Measurements from ENCODE around the gene VSIG10L2.

DNA sequence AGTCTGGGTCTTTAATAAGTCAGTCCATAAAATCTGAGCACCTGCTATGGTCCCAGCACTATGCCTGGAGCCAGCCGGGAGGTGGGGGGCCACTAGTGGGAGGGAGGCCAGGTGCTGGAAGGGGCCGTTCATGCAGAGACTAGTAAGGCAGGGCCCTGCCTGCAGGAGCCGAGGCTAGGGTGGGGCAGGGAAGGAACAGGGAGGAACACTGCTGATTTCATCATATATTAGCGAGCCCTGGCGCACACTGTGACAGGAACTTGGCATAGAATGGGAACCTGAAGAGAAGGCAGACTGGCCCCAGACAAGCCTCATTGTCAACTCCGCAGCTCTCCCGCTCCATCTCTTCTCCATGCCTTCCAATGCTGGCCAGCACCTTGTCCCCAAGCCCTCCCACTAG lies 7.1 kb downstream of the VSIG10L2 start:
- TF ChIP-seq EZH2 (IDR thresholded peaks at IDR 0.05; ENCODE audit: borderline replicate concordance, low read depth, low read length, poor library complexity, severe bottlenecking), result no peak
- TF ChIP-seq, protein P1, sequence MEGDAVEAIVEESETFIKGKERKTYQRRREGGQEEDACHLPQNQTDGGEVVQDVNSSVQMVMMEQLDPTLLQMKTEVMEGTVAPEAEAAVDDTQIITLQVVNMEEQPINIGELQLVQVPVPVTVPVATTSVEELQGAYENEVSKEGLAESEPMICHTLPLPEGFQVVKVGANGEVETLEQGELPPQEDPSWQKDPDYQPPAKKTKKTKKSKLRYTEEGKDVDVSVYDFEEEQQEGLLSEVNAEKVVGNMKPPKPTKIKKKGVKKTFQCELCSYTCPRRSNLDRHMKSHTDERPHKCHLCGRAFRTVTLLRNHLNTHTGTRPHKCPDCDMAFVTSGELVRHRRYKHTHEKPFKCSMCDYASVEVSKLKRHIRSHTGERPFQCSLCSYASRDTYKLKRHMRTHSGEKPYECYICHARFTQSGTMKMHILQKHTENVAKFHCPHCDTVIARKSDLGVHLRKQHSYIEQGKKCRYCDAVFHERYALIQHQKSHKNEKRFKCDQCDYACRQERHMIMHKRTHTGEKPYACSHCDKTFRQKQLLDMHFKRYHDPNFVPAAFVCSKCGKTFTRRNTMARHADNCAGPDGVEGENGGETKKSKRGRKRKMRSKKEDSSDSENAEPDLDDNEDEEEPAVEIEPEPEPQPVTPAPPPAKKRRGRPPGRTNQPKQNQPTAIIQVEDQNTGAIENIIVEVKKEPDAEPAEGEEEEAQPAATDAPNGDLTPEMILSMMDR (conservative IDR thresholded peaks at IDR 0.05; ENCODE audit: low read depth, low read length), result no peak
